Dermis blood vessel endothelial cell (primary cell): ENCODE data around the gene CPE. TPM values are rescaled to one million over a fixed set of nuclear protein-coding genes. Genes with fewer than 3 reads are reported as not detected.
"Not testable (repeated sequence)": the region's sequence is repeated elsewhere in the genome, so short reads cannot be mapped to it uniquely, and the experiment has no call there.

Experiments
- DNase-seq: peaks from one replicate; pipeline ENCODE4 v3.0.0; 2010
- total RNA-seq: library from RNA; depleted of rRNA; stranded (reverse); fragments of >200 nt; gene quantifications from 2 replicates; pipeline ENCODE4 v1.2.3, GENCODE V29; 2014

CPE gene
- total RNA-seq, 1 donor from 2014 or later = 1.0 TPM

- no peak for DNase-seq
Measured at GRCh38 chr4:165410214-165410613, 31.4 kb downstream of the CPE start.

GRCh38 chr4:165415910-165416309 lies 37.1 kb downstream of the CPE start:
- no peak for DNase-seq

- no peak for DNase-seq
Measured at GRCh38 chr4:165418073-165418472, 39.3 kb downstream of the CPE start.

GRCh38 chr4:165425629-165426028 lies 46.8 kb downstream of the CPE start:
- no peak for DNase-seq

GRCh38 chr4:165426331-165426730 lies 47.5 kb downstream of the CPE start:
- DNase-seq = no peak

- no peak for DNase-seq
Measured at GRCh38 chr4:165426823-165427222, 48.0 kb downstream of the CPE start.

- no peak for DNase-seq
Measured at GRCh38 chr4:165428957-165429356, 50.1 kb downstream of the CPE start.

- DNase-seq = no peak
Measured at GRCh38 chr4:165433529-165433928, 54.7 kb downstream of the CPE start.

GRCh38 chr4:165437691-165438090 lies 58.9 kb downstream of the CPE start:
- DNase-seq = no peak

- no peak for DNase-seq
Measured at GRCh38 chr4:165439344-165439743, 60.5 kb downstream of the CPE start.

- no peak for DNase-seq
Measured at GRCh38 chr4:165439981-165440380, 61.2 kb downstream of the CPE start.

GRCh38 chr4:165440415-165441158 lies 61.8 kb downstream of the CPE start:
- no peak for DNase-seq

GRCh38 chr4:165443276-165443675 lies 64.5 kb downstream of the CPE start:
- DNase-seq = no peak

GRCh38 chr4:165448700-165449099 lies 69.9 kb downstream of the CPE start:
- DNase-seq = no peak

GRCh38 chr4:165449333-165449732 lies 70.5 kb downstream of the CPE start:
- no peak for DNase-seq

GRCh38 chr4:165450871-165451270 lies 72.1 kb downstream of the CPE start:
- DNase-seq = no peak

GRCh38 chr4:165453140-165453539 lies 74.3 kb downstream of the CPE start:
- DNase-seq = not testable (repeated sequence)

GRCh38 chr4:165454426-165454825 lies 75.6 kb downstream of the CPE start:
- DNase-seq = no peak

- no peak for DNase-seq
Measured at GRCh38 chr4:165457793-165458192, 79.0 kb downstream of the CPE start.

GRCh38 chr4:165458471-165458870 lies 79.7 kb downstream of the CPE start:
- DNase-seq = no peak

- DNase-seq = no peak
Measured at GRCh38 chr4:165461159-165461821, 82.5 kb downstream of the CPE start.

GRCh38 chr4:165462009-165462408 lies 83.2 kb downstream of the CPE start:
- no peak for DNase-seq

- DNase-seq = no peak
Measured at GRCh38 chr4:165464376-165464775, 85.6 kb downstream of the CPE start.

- DNase-seq = peak; percentile 69
Measured at GRCh38 chr4:165464813-165465381, 86.1 kb downstream of the CPE start.
